Measurements from ENCODE around the gene UNC45B. TPM values are rescaled to one million over a fixed set of nuclear protein-coding genes. Genes with fewer than 3 reads are reported as not detected.

Gene UNC45B
- total RNA-seq, 2 experiments from 2014 or later: 0.11 to 0.20 TPM

DNA sequence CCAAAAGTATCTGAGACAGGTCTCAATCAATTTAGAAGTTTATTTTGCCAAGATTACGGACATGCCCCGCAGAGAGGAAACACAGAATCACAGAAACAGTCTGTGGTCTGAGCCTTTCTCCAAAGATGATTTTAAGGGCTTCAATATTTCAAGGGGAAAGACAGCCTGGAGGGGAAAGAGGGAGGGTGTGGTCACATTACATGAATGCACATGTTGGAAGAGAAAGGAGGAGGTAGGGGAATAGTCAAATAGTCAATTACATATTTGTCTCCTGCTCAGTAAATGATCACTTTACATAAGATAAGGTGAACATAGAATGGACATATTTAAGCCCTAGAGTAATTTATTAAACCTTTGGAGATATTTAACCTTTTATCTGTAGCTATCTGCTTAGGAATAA, 12.3 kb downstream of the UNC45B start:
- H3K4me3 Mint-ChIP-seq: peak overlapping the region; percentile 17
- Histone ChIP-seq H3K9me3 (ENCODE audit: control insufficient read depth in 1 of 2, insufficient read depth in 1 of 2, low read length in 2 of 2) (no peaks in the 10 kb centered on the region), H3K4me3 (ENCODE audit: low read length) (no peak overlapping the region), H3K27ac (ENCODE audit: low read depth in 1 of 2, low read length in 2 of 2) (peak overlapping the region in 1 of 2 donors; percentile 62), H3K27me3 (ENCODE audit: control insufficient read depth in 1 of 2, insufficient read depth in 2 of 2, low read length in 2 of 2) (no peaks in the 10 kb centered on the region), H3K4me1 (ENCODE audit: insufficient read depth, low read length) (peaks cover 47% of the 10 kb centered on the region), H3K36me3 (ENCODE audit: insufficient read depth, low read length) (no peaks in the 10 kb centered on the region)
- H3K9me3 Mint-ChIP-seq: no peaks in the 10 kb centered on the region
- H3K36me3 Mint-ChIP-seq (ENCODE audit: low read depth): no peaks in the 10 kb centered on the region
- ATAC-seq (ENCODE audit: poor library complexity) (no peak), DNase-seq (no peak)
- no peaks in the 10 kb centered on the region for H3K27me3 Mint-ChIP-seq
- TF ChIP-seq, protein P1, sequence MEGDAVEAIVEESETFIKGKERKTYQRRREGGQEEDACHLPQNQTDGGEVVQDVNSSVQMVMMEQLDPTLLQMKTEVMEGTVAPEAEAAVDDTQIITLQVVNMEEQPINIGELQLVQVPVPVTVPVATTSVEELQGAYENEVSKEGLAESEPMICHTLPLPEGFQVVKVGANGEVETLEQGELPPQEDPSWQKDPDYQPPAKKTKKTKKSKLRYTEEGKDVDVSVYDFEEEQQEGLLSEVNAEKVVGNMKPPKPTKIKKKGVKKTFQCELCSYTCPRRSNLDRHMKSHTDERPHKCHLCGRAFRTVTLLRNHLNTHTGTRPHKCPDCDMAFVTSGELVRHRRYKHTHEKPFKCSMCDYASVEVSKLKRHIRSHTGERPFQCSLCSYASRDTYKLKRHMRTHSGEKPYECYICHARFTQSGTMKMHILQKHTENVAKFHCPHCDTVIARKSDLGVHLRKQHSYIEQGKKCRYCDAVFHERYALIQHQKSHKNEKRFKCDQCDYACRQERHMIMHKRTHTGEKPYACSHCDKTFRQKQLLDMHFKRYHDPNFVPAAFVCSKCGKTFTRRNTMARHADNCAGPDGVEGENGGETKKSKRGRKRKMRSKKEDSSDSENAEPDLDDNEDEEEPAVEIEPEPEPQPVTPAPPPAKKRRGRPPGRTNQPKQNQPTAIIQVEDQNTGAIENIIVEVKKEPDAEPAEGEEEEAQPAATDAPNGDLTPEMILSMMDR (IDR thresholded peaks at IDR 0.05): no peak
- intact Hi-C loops (cut with DNase I, micrococcal nuclease): loop anchor here (5.0 to 10.0 kb wide), 2 partner anchors 645 to 647 kb away; partner anchors contain the start of gene TAF15 (in 2 of the 2)
- POLR2A ChIA-PET: interaction anchor here (1.2 to 4.4 kb wide), 12 partner anchors 19 to 418 kb away, joined by 3 to 48 read pairs (median 10); partner anchors contain the start of genes NLE1, PEX12, SLFN12L and SLFN5
- H3K27ac Mint-ChIP-seq: peak overlapping the region; percentile 89
- CTCF ChIA-PET: interaction anchor here (0.8 to 1.5 kb wide), 4 partner anchors 11 to 380 kb away, joined by 3 to 5 read pairs (median 4); no protein-coding TSS in a partner anchor
- H3K4me1 Mint-ChIP-seq (ENCODE audit: low read depth): peaks cover 56% of the 10 kb centered on the region

DNA sequence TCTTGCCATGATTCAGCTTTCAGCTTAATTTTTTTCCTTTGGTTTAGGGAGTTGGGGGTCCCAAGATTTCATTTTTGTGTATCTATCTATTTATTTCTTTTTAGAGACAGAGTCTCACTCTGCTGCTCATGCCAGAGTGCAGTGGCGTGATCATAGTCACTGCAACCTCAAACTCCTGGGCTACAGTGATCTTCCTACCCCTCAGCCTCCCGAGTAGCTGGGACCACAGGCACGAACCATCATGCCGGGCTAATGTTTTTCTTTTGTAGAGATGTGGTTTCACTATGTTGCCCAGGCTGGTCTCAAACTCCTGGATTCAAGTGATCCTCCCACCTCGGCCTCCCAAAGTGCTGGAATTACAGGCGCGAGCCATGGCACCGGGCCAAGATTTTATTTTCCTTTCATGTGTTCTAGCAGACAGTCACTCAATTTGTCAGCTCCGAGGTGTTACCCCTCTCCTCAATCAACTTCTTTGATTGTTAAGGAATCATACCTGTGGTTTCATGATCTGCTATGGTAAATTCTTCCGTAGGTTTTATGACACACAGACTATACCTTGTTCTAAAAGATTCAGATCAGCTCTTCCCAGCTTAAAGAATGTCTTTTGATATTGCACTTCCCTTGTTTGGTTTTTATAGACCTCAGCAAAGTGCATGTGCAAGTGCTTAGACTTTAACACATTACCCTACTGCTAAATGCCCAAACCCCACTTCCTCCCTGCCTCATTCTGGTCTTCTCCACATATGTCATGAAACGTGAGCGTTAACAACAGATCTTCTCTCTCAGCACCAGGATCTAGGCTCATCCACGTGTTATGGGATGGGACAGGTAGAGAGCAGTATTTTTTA, 13.0 kb downstream of the UNC45B start:
- Histone ChIP-seq H3K4me3 (ENCODE audit: low read length) (peak overlapping the region; percentile 30), H3K36me3 (ENCODE audit: insufficient read depth, low read length) (no peaks in the 10 kb centered on the region), H3K9me3 (ENCODE audit: control insufficient read depth in 1 of 2, insufficient read depth in 1 of 2, low read length in 2 of 2) (no peaks in the 10 kb centered on the region), H3K27me3 (ENCODE audit: control insufficient read depth in 1 of 2, insufficient read depth in 2 of 2, low read length in 2 of 2) (no peaks in the 10 kb centered on the region), H3K27ac (ENCODE audit: low read depth in 1 of 2, low read length in 2 of 2) (peak overlapping the region; percentile 62 to 68), H3K4me1 (ENCODE audit: insufficient read depth, low read length) (peaks cover 53% of the 10 kb centered on the region)
- peak in 9 of 14 experiments; percentile 15 to 78 (median 48) for DNase-seq
- intact Hi-C loops (cut with DNase I, micrococcal nuclease): loop anchor here (5.0 to 10.0 kb wide), 2 partner anchors 644 to 647 kb away; partner anchors contain the start of gene TAF15 (in 2 of the 2)
- Mint-ChIP-seq H3K27ac (peak overlapping the region; percentile 89), H3K9me3 (no peaks in the 10 kb centered on the region), H3K4me3 (peak overlapping the region; percentile 67), H3K27me3 (no peaks in the 10 kb centered on the region), H3K36me3 (ENCODE audit: low read depth) (no peaks in the 10 kb centered on the region), H3K4me1 (ENCODE audit: low read depth) (peaks cover 62% of the 10 kb centered on the region)
- POLR2A ChIA-PET: interaction anchor here (0.6 to 4.4 kb wide), 25 partner anchors 11 to 604 kb away, joined by 3 to 48 read pairs (median 5); partner anchors contain the start of genes NLE1, PEX12, SLFN12L and SLFN13
- CTCF ChIA-PET: interaction anchor here (0.8 to 1.7 kb wide), 7 partner anchors 10 to 604 kb away, joined by 3 to 5 read pairs (median 5); partner anchors contain the start of gene NLE1
- TF ChIP-seq, protein P1 (IDR thresholded peaks at IDR 0.05): no peak
- peak; percentile 75 for ATAC-seq (ENCODE audit: poor library complexity)

DNA sequence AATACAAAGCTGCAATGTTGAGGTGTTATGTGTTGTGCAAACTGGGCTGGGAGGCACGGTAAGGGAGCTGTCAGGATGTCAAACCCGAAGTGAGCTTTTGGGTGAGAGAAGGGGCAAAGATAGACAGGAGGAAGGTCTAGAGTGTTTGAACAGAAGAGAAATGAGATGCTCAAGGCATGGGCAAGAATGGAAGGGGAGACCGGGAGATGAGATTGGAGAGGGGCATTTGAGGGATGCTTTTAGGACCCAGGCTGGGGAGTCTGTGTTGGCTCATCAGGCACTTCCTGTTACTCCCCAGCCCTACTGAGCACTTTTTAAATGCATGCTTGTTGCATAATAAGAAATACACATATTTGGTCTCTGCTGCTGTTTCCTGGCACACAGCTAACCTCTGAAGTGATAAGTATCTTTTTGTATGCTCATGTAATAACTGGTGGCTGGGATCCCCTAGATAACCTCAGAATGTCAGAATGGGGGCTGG, 13.7 kb downstream of the UNC45B start:
- peak; percentile 70 for ATAC-seq (ENCODE audit: poor library complexity)
- Histone ChIP-seq H3K4me1 (ENCODE audit: insufficient read depth, low read length) (peaks cover 53% of the 10 kb centered on the region), H3K27ac (ENCODE audit: low read depth in 1 of 2, low read length in 2 of 2) (peak overlapping the region; percentile 62 to 68), H3K4me3 (ENCODE audit: low read length) (peak overlapping the region; percentile 30), H3K9me3 (ENCODE audit: control insufficient read depth in 1 of 2, insufficient read depth in 1 of 2, low read length in 2 of 2) (no peaks in the 10 kb centered on the region), H3K27me3 (ENCODE audit: control insufficient read depth in 1 of 2, insufficient read depth in 2 of 2, low read length in 2 of 2) (no peaks in the 10 kb centered on the region), H3K36me3 (ENCODE audit: insufficient read depth, low read length) (no peaks in the 10 kb centered on the region)
- Mint-ChIP-seq H3K4me1 (ENCODE audit: low read depth) (peaks cover 66% of the 10 kb centered on the region), H3K27ac (peak overlapping the region; percentile 89), H3K36me3 (ENCODE audit: low read depth) (no peaks in the 10 kb centered on the region), H3K4me3 (peak overlapping the region; percentile 67), H3K27me3 (no peaks in the 10 kb centered on the region), H3K9me3 (no peaks in the 10 kb centered on the region)
- DNase-seq: peak in 6 of 14 experiments; percentile 15 to 78 (median 56)
- CTCF ChIA-PET: interaction anchor here (1.0 to 1.7 kb wide), 6 partner anchors 9 to 603 kb away, joined by 4 to 5 read pairs (median 5); partner anchors contain the start of gene NLE1
- POLR2A ChIA-PET: interaction anchor here (0.6 to 4.4 kb wide), 25 partner anchors 10 to 603 kb away, joined by 3 to 48 read pairs (median 5); partner anchors contain the start of genes NLE1, PEX12, SLFN12L and SLFN13
- TF ChIP-seq, protein P1 (IDR thresholded peaks at IDR 0.05): no peak
- intact Hi-C loops (cut with DNase I, micrococcal nuclease): loop anchor here (5.0 to 10.0 kb wide), 2 partner anchors 643 to 646 kb away; partner anchors contain the start of gene TAF15 (in 2 of the 2)
